ENCODE data around the gene TRIB2. TPM values are rescaled to one million over a fixed set of nuclear protein-coding genes. Genes with fewer than 3 reads are reported as not detected.

Gene TRIB2
- total and polyA plus RNA-seq, 2 of the 4 experiments (the other 2 are of a cell fraction), result 12.0 to 12.7 TPM

- Histone ChIP-seq H2BK120ac (ENCODE audit: low read depth, low read length) (peak overlapping the region; percentile 42; the same call in 1 of the 2 replicates), H2BK5ac (ENCODE audit: low read depth, low read length, poor library complexity, severe bottlenecking) (peak overlapping the region; percentile 81), H3K27ac (ENCODE audit: insufficient read depth, low read length) (no peak overlapping the region), H3K4ac (ENCODE audit: low read depth, low read length) (peak overlapping the region; percentile 20; the same call in 1 of the 2 replicates), H2BK20ac (ENCODE audit: low read depth, low read length) (0 out of 2 replicates have a peak overlapping the region, but pooled peaks have one; percentile 17), H3K4me2 (ENCODE audit: low read depth, low read length) (no peak overlapping the region), H3K9me3 (ENCODE audit: control insufficient read depth, insufficient read depth, low read length) (no peaks in the 10 kb centered on the region), H3K18ac (ENCODE audit: low read depth, low read length) (peak overlapping the region; percentile 44; the same call in 1 of the 2 replicates), H4K20me1 (ENCODE audit: insufficient read depth, low read length) (no peaks in the 10 kb centered on the region), H4K5ac (ENCODE audit: low read depth, low read length) (no peak overlapping the region), H4K8ac (ENCODE audit: low read depth in 2 of 2, low read length in 2 of 2) (no peak overlapping the region), H3K14ac (replicated peaks; ENCODE audit: low read depth, low read length) (peak overlapping the region; percentile 26; the same call in 1 of the 2 replicates), H3K4me3 (ENCODE audit: insufficient read depth, low read depth, low read length) (no peak overlapping the region), H3K56ac (ENCODE audit: extremely low read depth, insufficient read depth, low read length) (no peak overlapping the region), H3K9me1 (ENCODE audit: insufficient read depth, low read length) (peaks cover 5% of the 10 kb centered on the region; the same call in 1 of the 2 replicates), H2AK9ac (replicated peaks; ENCODE audit: low read depth, low read length, poor library complexity) (no peak overlapping the region), H2BK15ac (ENCODE audit: low read depth, low read length) (peak overlapping the region; percentile 12; the same call in 1 of the 3 replicates), H3K9ac (ENCODE audit: low read depth, low read length) (no peak overlapping the region), H3K27me3 (ENCODE audit: control insufficient read depth, insufficient read depth, low read length) (no peaks in the 10 kb centered on the region), H3K4me1 (ENCODE audit: control insufficient read depth, insufficient read depth, low read length) (peaks cover 12% of the 10 kb centered on the region), H3K23ac (ENCODE audit: low read depth, low read length) (no peak overlapping the region), H2AK5ac (ENCODE audit: low read depth, low read length) (no peak overlapping the region), H4K91ac (ENCODE audit: insufficient read depth, low read depth, low read length) (no peak overlapping the region; the same call in 1 of the 2 replicates), H3K36me3 (ENCODE audit: control insufficient read depth, insufficient read depth, low read length) (no peaks in the 10 kb centered on the region), H2AFZ (replicated peaks; ENCODE audit: low read length, poor library complexity) (no peak overlapping the region), H3K79me1 (ENCODE audit: low read depth in 1 of 2, low read length in 2 of 2) (peaks cover 0 to 10% of the 10 kb centered on the region in 2 experiments; a peak in 1 of 4 replicates)
- ATAC-seq (ENCODE audit: low read depth) (no peak), DNase-seq (peak; percentile 87)
- ChIA-PET POLR2A (ENCODE audit: unreplicated experiment) (no interaction called here), CTCF (interaction anchor here (0.8 kb wide), 1 partner anchor 10 kb away, joined by 3 read pairs; no protein-coding TSS in a partner anchor)
- in situ Hi-C loops (cut with MboI; ENCODE audit: low sequenced_read_pairs), result loop anchor here (10.0 kb wide), 4 partner anchors 298 to 848 kb away; no protein-coding TSS in a partner anchor
- WGBS, 2 experiments (ENCODE audit: extremely low coverage in 2 of 2, insufficient read length in 1 of 2), result no CpG with 5 or more reads among the region's 8 CpGs
- intact Hi-C loops (cut with micrococcal nuclease), result no loop called here
- TF ChIP-seq FOS (IDR thresholded peaks at IDR 0.05; ENCODE audit: low read depth, low read length) (peak; percentile 22; the same call in 1 of the 2 replicates), BHLHE40 (IDR thresholded peaks at IDR 0.05; ENCODE audit: low read depth, low read length) (peak; percentile 39; the same call in 1 of the 2 replicates), CEBPB (IDR thresholded peaks at IDR 0.05; ENCODE audit: low read depth, low read length) (peak; percentile 55; the same call in 1 of the 2 replicates), MAFK (IDR thresholded peaks at IDR 0.05; ENCODE audit: low read depth, low read length) (no peak), ELK1 (IDR thresholded peaks at IDR 0.05; ENCODE audit: borderline replicate concordance, low read depth, low read length) (no peak)
- BruUV-seq (replicated peaks), result no TSS peak
- dilution Hi-C loops (cut with HindIII; ENCODE audit: low sequenced_read_pairs, unreplicated experiment), result no loop called here
These were observed 3.9 kb upstream of the TRIB2 start for GRCh38 chr2:12712881-12713280.
